SK-N-SH (cell line): Measurements from ENCODE around the gene KRT6A.

Experiments
- EP300 ChIP-seq, 2 experiments: IDR thresholded peaks; 2 replicates each; pipeline versions ENCODE4 v1.4.0 to v1.6.1; 2012; ENCODE audit warnings: borderline replicate concordance in 1 of 2, low read depth in 1 of 2, low read length in 1 of 2
- EZH2phosphoT487 ChIP-seq: fragments of 200-600 bp; sonication (generic); IDR thresholded peaks from 2 replicates; pipeline ENCODE4 v1.6.1; 2017; ENCODE audit warnings: low read depth, mixed run types, mild to moderate bottlenecking, antibody characterized with exemption, moderate library complexity, borderline replicate concordance
- POLR2AphosphoS5 ChIP-seq: IDR thresholded peaks from 2 replicates; pipeline ENCODE4 v1.6.1; 2012; ENCODE audit warnings: low read depth, low read length
- RAD21 ChIP-seq: IDR thresholded peaks from 2 replicates; pipeline ENCODE4 v1.6.1; 2012; ENCODE audit warnings: mild to moderate bottlenecking, low read length
- RCOR1 ChIP-seq: fragments of 150-350 bp; IDR thresholded peaks from 2 replicates; pipeline ENCODE4 v1.6.1; 2017; ENCODE audit warnings: antibody characterized with exemption, low read length
- RFX5 ChIP-seq: IDR thresholded peaks from 2 replicates; pipeline ENCODE4 v1.6.1; 2012; ENCODE audit warnings: mild to moderate bottlenecking, improper control_type of control experiment, low read length
- SIN3A ChIP-seq: IDR thresholded peaks from 2 replicates; pipeline ENCODE4 v1.6.1; 2012; ENCODE audit warnings: low read depth, mild to moderate bottlenecking, low read length, moderate library complexity, borderline replicate concordance
- TAF1 ChIP-seq: IDR thresholded peaks from 2 replicates; pipeline ENCODE4 v1.6.1; 2012; ENCODE audit warnings: low read depth, mild to moderate bottlenecking, low read length, moderate library complexity, borderline replicate concordance
- TCF12 ChIP-seq: IDR thresholded peaks from 2 replicates; pipeline ENCODE4 v1.4.0; 2012
- TF ChIP-seq, protein P1 (sequence below): fragments of 200-600 bp; sonication (generic); IDR thresholded peaks from 2 replicates; pipeline ENCODE4 v1.6.1; 2017; ENCODE audit warnings: antibody characterized with exemption, mild to moderate bottlenecking, moderate library complexity
- TF ChIP-seq, protein P2 (sequence below): fragments of 150-350 bp; IDR thresholded peaks from 2 replicates; pipeline ENCODE4 v1.6.1; 2017; ENCODE audit warnings: antibody characterized with exemption, low read length, low read depth, borderline replicate concordance
- TF ChIP-seq, protein P3 (sequence below): IDR thresholded peaks from 2 replicates; pipeline ENCODE4 v1.4.0; 2012; ENCODE audit warnings: low read depth
- TF ChIP-seq, protein P4 (sequence below): IDR thresholded peaks from 2 replicates; pipeline ENCODE4 v1.6.1; 2012; ENCODE audit warnings: mild to moderate bottlenecking, low read depth, low read length, moderate library complexity
- TF ChIP-seq, protein P5 (sequence below): IDR thresholded peaks from 2 replicates; pipeline ENCODE4 v1.4.0; 2012; ENCODE audit warnings: low read depth, borderline replicate concordance

DNA sequence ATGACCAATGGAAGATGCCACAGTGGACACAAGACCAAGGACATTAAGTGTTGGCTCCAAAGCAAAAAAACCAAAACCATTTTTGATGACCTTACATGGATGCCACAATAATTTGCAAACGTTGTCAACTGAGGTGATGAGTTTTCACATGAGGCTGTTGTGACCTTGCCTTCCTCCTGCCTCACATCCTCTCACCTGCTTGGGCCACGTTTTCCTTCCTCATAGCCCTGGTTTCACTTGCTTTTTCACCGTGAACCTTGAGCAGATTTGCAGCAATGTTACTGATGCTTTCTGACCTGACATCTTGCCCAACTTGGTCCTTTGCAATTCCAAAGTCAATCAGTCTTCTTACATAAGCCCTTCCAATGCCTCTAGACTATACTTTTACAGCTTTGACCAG is 44.8 kb downstream of the KRT6A start:
- TF ChIP-seq, protein P1, sequence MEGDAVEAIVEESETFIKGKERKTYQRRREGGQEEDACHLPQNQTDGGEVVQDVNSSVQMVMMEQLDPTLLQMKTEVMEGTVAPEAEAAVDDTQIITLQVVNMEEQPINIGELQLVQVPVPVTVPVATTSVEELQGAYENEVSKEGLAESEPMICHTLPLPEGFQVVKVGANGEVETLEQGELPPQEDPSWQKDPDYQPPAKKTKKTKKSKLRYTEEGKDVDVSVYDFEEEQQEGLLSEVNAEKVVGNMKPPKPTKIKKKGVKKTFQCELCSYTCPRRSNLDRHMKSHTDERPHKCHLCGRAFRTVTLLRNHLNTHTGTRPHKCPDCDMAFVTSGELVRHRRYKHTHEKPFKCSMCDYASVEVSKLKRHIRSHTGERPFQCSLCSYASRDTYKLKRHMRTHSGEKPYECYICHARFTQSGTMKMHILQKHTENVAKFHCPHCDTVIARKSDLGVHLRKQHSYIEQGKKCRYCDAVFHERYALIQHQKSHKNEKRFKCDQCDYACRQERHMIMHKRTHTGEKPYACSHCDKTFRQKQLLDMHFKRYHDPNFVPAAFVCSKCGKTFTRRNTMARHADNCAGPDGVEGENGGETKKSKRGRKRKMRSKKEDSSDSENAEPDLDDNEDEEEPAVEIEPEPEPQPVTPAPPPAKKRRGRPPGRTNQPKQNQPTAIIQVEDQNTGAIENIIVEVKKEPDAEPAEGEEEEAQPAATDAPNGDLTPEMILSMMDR: no peak
- TF ChIP-seq RCOR1 (no peak), POLR2AphosphoS5 (no peak), EP300 (IDR thresholded peaks at IDR 0.05; ENCODE audit: borderline replicate concordance in 1 of 2, low read depth in 1 of 2, low read length in 1 of 2) (no peak), SIN3A (no peak), TAF1 (no peak), TCF12 (no peak), RAD21 (no peak), RFX5 (no peak), EZH2phosphoT487 (no peak)
- TF ChIP-seq, protein P2, sequence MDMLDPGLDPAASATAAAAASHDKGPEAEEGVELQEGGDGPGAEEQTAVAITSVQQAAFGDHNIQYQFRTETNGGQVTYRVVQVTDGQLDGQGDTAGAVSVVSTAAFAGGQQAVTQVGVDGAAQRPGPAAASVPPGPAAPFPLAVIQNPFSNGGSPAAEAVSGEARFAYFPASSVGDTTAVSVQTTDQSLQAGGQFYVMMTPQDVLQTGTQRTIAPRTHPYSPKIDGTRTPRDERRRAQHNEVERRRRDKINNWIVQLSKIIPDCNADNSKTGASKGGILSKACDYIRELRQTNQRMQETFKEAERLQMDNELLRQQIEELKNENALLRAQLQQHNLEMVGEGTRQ: no peak
- TF ChIP-seq, protein P3, sequence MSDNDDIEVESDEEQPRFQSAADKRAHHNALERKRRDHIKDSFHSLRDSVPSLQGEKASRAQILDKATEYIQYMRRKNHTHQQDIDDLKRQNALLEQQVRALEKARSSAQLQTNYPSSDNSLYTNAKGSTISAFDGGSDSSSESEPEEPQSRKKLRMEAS: no peak
- TF ChIP-seq, protein P4, sequence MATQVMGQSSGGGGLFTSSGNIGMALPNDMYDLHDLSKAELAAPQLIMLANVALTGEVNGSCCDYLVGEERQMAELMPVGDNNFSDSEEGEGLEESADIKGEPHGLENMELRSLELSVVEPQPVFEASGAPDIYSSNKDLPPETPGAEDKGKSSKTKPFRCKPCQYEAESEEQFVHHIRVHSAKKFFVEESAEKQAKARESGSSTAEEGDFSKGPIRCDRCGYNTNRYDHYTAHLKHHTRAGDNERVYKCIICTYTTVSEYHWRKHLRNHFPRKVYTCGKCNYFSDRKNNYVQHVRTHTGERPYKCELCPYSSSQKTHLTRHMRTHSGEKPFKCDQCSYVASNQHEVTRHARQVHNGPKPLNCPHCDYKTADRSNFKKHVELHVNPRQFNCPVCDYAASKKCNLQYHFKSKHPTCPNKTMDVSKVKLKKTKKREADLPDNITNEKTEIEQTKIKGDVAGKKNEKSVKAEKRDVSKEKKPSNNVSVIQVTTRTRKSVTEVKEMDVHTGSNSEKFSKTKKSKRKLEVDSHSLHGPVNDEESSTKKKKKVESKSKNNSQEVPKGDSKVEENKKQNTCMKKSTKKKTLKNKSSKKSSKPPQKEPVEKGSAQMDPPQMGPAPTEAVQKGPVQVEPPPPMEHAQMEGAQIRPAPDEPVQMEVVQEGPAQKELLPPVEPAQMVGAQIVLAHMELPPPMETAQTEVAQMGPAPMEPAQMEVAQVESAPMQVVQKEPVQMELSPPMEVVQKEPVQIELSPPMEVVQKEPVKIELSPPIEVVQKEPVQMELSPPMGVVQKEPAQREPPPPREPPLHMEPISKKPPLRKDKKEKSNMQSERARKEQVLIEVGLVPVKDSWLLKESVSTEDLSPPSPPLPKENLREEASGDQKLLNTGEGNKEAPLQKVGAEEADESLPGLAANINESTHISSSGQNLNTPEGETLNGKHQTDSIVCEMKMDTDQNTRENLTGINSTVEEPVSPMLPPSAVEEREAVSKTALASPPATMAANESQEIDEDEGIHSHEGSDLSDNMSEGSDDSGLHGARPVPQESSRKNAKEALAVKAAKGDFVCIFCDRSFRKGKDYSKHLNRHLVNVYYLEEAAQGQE: no peak
- TF ChIP-seq, protein P5, sequence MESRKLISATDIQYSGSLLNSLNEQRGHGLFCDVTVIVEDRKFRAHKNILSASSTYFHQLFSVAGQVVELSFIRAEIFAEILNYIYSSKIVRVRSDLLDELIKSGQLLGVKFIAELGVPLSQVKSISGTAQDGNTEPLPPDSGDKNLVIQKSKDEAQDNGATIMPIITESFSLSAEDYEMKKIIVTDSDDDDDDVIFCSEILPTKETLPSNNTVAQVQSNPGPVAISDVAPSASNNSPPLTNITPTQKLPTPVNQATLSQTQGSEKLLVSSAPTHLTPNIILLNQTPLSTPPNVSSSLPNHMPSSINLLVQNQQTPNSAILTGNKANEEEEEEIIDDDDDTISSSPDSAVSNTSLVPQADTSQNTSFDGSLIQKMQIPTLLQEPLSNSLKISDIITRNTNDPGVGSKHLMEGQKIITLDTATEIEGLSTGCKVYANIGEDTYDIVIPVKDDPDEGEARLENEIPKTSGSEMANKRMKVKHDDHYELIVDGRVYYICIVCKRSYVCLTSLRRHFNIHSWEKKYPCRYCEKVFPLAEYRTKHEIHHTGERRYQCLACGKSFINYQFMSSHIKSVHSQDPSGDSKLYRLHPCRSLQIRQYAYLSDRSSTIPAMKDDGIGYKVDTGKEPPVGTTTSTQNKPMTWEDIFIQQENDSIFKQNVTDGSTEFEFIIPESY: no peak
